Adrenal gland (tissue), 12 donors: Measurements from ENCODE around the gene ADGRG7. TPM values are rescaled to one million over a fixed set of nuclear protein-coding genes. Genes with fewer than 3 reads are reported as not detected.

ENCODE experiments used
- DNase-seq, 7 donors: peaks; one replicate each; pipeline ENCODE4 v3.0.0-alpha.2; 2019 to 2020
- H3K27ac ChIP-seq, 5 donors: fragments of 200-600 bp; sonication (generic) in 4 of 5; 1 replicate in 3 of 5; 2 replicates in 2 of 5; pipeline versions ENCODE4 v1.5.1 to v1.8.0; 2016 to 2020; ENCODE audit warnings: mild to moderate bottlenecking in 1 of 5
- H3K27me3 ChIP-seq: fragments of 200-600 bp; 2 replicates; pipeline ENCODE4 v1.8.0; 2021
- H3K36me3 ChIP-seq, 2 donors: fragments of 200-600 bp; replicated peaks in 1 of 2; 1 replicate in 1 of 2; 2 replicates in 1 of 2; pipeline versions ENCODE4 v1.5.1 to v1.8.0; 2018 to 2022
- H3K4me1 ChIP-seq, 2 donors: fragments of 200-600 bp; replicated peaks in 1 of 2; 1 replicate in 1 of 2; 2 replicates in 1 of 2; pipeline versions ENCODE4 v1.5.1 to v1.8.0; 2018 to 2021
- H3K4me3 ChIP-seq, 4 donors: fragments of 200-600 bp; sonication (generic) in 3 of 4; one replicate each; pipeline ENCODE4 v1.5.1; 2016 to 2018
- H3K9me3 ChIP-seq, 3 donors: fragments of 200-600 bp; sonication (generic) in 1 of 3; replicated peaks in 1 of 3; 1 replicate in 2 of 3; 2 replicates in 1 of 3; pipeline versions ENCODE4 v1.5.1 to v1.8.0; 2016 to 2021
- POLR2A ChIP-seq, 2 donors: fragments of 450-650 bp; IDR thresholded peaks; one replicate each; pipeline ENCODE4 v1.6.1; 2017; ENCODE audit warnings: antibody characterized with exemption in 2 of 2, mild to moderate bottlenecking in 2 of 2, moderate library complexity in 1 of 2
- WGBS, 4 donors: extraction: QIAGEN DNeasy Blood & Tissue Kit in 2 of 4; methylation state at CpG; one replicate each; pipeline versions ENCODE4 v1.1.5 to v1.1.7; 2013 to 2017; 5-methylcytosine and 5-hydroxymethylcytosine counted together
- intact Hi-C, 2 donors: fragments of 100-400 bp; cut with DNase I; formaldehyde crosslinking; loops; one replicate each; pipeline versions ENCODE4 v1.14.1 to v1.15.0; 2022 to 2023
- polyA plus RNA-seq, 3 donors: library from polyadenylated mRNA; stranded (reverse); fragments of 200-250 nt in 2 of 3; fragments of 350-450 nt in 1 of 3; fragmentation: Illumina TruSeq in 1 of 3; extraction: RNeasy Lipid Tissue Mini Kit (QIAGEN cat#74804) in 1 of 3; gene quantifications; one replicate each; pipeline ENCODE4 v1.2.3, GENCODE V29; 2013 to 2014
- total RNA-seq, 9 donors: library from RNA; depleted of rRNA in 4 of 9; stranded (reverse); fragments of >200 nt in 4 of 9; fragments of 120-200 nt in 1 of 9; fragmentation: NEBNext Ultra II Directional in 1 of 9; extraction: Animal tissue kit (Norgen Biotek cat#: 25700) in 1 of 9; gene quantifications; one replicate each; pipeline versions ENCODE4 v1.1.0 to v1.2.4, GENCODE V29; 2013 to 2023
- TF ChIP-seq, protein P1 (sequence below), 6 experiments: fragments of 450-650 bp in 4 of 6; fragments of 200-600 bp in 2 of 6; sonication (generic) in 1 of 6; IDR thresholded peaks; 1 replicate in 5 of 6; 2 replicates in 1 of 6; pipeline versions ENCODE4 v1.5.1 to v1.8.0; 2016 to 2021; ENCODE audit warnings: antibody characterized with exemption in 6 of 6, mild to moderate bottlenecking in 2 of 6, moderate library complexity in 1 of 6
- donor health status: healthy with polysubstance abuse.
- donor health status: Bipolar disorder and iron deficiency.
- donor health status: DM: yes; HTN: yes; CAD: no.
- donor health status: DM: no; HTN: no; CAD: no.
- donor health status: DM: no; HTN: no; CAD: no.
- donor health status: DM: yes; HTN: yes; CAD: no.

ADGRG7 gene
- total and polyA plus RNA-seq, 12 donors = not detected

GRCh38 chr3:100730524-100730923 lies 121.1 kb downstream of the ADGRG7 start:
- DNase-seq = no peak
- H3K4me1 ChIP-seq = peaks cover 0 to 15% of the 10 kb centered on the region in 2 donors
- intact Hi-C loops = no loop called here
- no peak overlapping the region for H3K27ac ChIP-seq
- TF ChIP-seq, protein P1, sequence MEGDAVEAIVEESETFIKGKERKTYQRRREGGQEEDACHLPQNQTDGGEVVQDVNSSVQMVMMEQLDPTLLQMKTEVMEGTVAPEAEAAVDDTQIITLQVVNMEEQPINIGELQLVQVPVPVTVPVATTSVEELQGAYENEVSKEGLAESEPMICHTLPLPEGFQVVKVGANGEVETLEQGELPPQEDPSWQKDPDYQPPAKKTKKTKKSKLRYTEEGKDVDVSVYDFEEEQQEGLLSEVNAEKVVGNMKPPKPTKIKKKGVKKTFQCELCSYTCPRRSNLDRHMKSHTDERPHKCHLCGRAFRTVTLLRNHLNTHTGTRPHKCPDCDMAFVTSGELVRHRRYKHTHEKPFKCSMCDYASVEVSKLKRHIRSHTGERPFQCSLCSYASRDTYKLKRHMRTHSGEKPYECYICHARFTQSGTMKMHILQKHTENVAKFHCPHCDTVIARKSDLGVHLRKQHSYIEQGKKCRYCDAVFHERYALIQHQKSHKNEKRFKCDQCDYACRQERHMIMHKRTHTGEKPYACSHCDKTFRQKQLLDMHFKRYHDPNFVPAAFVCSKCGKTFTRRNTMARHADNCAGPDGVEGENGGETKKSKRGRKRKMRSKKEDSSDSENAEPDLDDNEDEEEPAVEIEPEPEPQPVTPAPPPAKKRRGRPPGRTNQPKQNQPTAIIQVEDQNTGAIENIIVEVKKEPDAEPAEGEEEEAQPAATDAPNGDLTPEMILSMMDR (IDR thresholded peaks at IDR 0.05) = no peak
- TF ChIP-seq POLR2A (IDR thresholded peaks at IDR 0.05) = no peak
- H3K27me3 ChIP-seq = no peaks in the 10 kb centered on the region
- no peaks in the 10 kb centered on the region for H3K9me3 ChIP-seq
- 79 to 87% (median 85%) methylated on average over 3 of the region's 3 CpGs for WGBS, 4 donors
- H3K36me3 ChIP-seq = peaks cover 0 to 41% of the 10 kb centered on the region in 2 donors
- no peak overlapping the region for H3K4me3 ChIP-seq

DNA sequence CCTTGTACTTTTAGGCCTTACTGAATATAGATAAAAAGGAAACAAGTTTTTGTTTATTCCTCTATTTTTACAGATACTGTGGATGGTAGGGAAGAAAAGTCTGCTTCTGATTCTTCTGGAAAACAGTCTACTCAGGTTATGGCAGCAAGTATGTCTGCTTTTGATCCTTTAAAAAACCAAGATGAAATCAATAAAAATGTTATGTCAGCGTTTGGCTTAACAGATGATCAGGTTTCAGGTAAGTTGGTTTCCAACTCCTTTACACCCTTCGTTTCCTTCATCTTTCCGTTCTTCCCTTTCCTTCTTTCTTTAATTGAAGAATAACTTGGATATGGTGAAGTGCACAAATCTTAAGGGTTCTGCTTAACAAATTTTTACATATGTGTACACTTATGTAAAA lies 123.0 kb downstream of the ADGRG7 start:
- Histone ChIP-seq H3K27ac (no peak overlapping the region), H3K27me3 (no peaks in the 10 kb centered on the region), H3K4me3 (no peak overlapping the region), H3K4me1 (peaks cover 0 to 15% of the 10 kb centered on the region in 2 donors), H3K36me3 (peaks cover 0 to 49% of the 10 kb centered on the region in 2 donors), H3K9me3 (no peaks in the 10 kb centered on the region)
- 94 to 97% (median 96%) methylated on average over 3 of the region's 3 CpGs for WGBS, 4 donors
- intact Hi-C loops = no loop called here
- TF ChIP-seq, protein P1 (IDR thresholded peaks at IDR 0.05) = no peak
- TF ChIP-seq POLR2A (IDR thresholded peaks at IDR 0.05) = no peak
- no peak for DNase-seq

- no peak for DNase-seq
- TF ChIP-seq, protein P1 (IDR thresholded peaks at IDR 0.05) = peak in 4 of 6 experiments; percentile 21 to 39 (median 34)
- TF ChIP-seq POLR2A (IDR thresholded peaks at IDR 0.05) = no peak
- Histone ChIP-seq H3K27me3 (no peaks in the 10 kb centered on the region), H3K9me3 (no peaks in the 10 kb centered on the region), H3K27ac (no peak overlapping the region), H3K4me1 (peaks cover 0 to 15% of the 10 kb centered on the region in 2 donors), H3K4me3 (no peak overlapping the region), H3K36me3 (peaks cover 0 to 64% of the 10 kb centered on the region in 2 donors)
- intact Hi-C loops = no loop called here
- WGBS, 4 donors = 37 to 57% (median 47%) methylated on average over 2 of the region's 2 CpGs
Measured at GRCh38 chr3:100737334-100737733, 127.9 kb downstream of the ADGRG7 start.

DNA sequence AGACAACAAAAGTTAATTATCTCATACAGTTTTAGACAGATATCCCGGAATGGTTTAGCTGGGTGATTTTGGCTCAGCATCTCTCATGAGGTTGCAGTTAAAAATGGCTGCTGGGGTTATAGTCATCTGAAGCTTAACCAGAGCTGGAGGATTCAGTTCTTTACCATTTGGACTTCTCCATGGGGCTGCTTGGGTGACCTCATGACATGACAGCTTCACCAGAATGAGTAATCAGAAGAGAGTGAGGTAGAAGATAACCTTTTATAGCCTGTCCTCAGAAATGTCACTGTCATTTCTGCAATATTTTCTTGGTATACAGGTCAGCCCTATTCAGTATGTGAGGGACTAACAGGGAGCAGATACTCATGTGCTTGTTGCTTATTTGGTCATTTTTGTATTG lies 130.8 kb downstream of the ADGRG7 start:
- DNase-seq = no peak
- Histone ChIP-seq H3K36me3 (peaks cover 0 to 74% of the 10 kb centered on the region in 2 donors), H3K27me3 (no peaks in the 10 kb centered on the region), H3K27ac (no peak overlapping the region), H3K4me1 (no peaks in the 10 kb centered on the region), H3K4me3 (no peak overlapping the region), H3K9me3 (no peaks in the 10 kb centered on the region)
- intact Hi-C loops = no loop called here
- TF ChIP-seq, protein P1 (IDR thresholded peaks at IDR 0.05) = no peak
- no peak for TF ChIP-seq POLR2A (IDR thresholded peaks at IDR 0.05)
- 90 to 96% (median 92%) methylated on average over 1 of the region's 1 CpG for WGBS, 4 donors
